Suprapubic skin (tissue), 4 donors: Measurements from ENCODE around the gene ANKRD31. TPM values are rescaled to one million over a fixed set of nuclear protein-coding genes. Genes with fewer than 3 reads are reported as not detected.

ENCODE experiments used
- DNase-seq, 2 donors: peaks; one replicate each; pipeline ENCODE4 v3.0.0-alpha.2; 2019; ENCODE audit warnings: low spot score in 2 of 2
- H3K27ac ChIP-seq: fragments of 200-600 bp; sonication (generic); one replicate; pipeline ENCODE4 v1.5.1; 2019
- H3K27me3 ChIP-seq: fragments of 200-600 bp; sonication (generic); one replicate; pipeline ENCODE4 v1.5.1; 2019
- H3K36me3 ChIP-seq: fragments of 200-600 bp; sonication (generic); one replicate; pipeline ENCODE4 v1.5.1; 2019
- H3K4me1 ChIP-seq: fragments of 200-600 bp; sonication (generic); one replicate; pipeline ENCODE4 v1.5.1; 2019
- H3K4me3 ChIP-seq: fragments of 200-600 bp; sonication (generic); one replicate; pipeline ENCODE4 v1.5.1; 2019; ENCODE audit warnings: mild to moderate bottlenecking
- H3K9me3 ChIP-seq: fragments of 200-600 bp; sonication (generic); one replicate; pipeline ENCODE4 v1.5.1; 2019
- CTCF ChIP-seq, 2 donors: fragments of 200-600 bp in 1 of 2; fragments of 450-650 bp in 1 of 2; sonication (generic) in 1 of 2; IDR thresholded peaks; one replicate each; pipeline ENCODE4 v1.5.1; 2016 to 2019; ENCODE audit warnings: antibody characterized with exemption in 2 of 2, mild to moderate bottlenecking in 1 of 2, moderate library complexity in 1 of 2
- EP300 ChIP-seq: sonication (generic); formaldehyde crosslinking; IDR thresholded peaks from one replicate; pipeline ENCODE4 v1.6.1; 2017; ENCODE audit warnings: antibody characterized with exemption
- POLR2A ChIP-seq, 2 donors: fragments of 450-650 bp; IDR thresholded peaks; one replicate each; pipeline ENCODE4 v1.6.1; 2017; ENCODE audit warnings: antibody characterized with exemption in 2 of 2, mild to moderate bottlenecking in 2 of 2, moderate library complexity in 2 of 2
- POLR2AphosphoS5 ChIP-seq, 3 donors: sonication (generic); formaldehyde crosslinking; IDR thresholded peaks; one replicate each; pipeline ENCODE4 v1.6.1; 2017; ENCODE audit warnings: antibody characterized with exemption in 3 of 3
- WGBS: methylation state at CpG from one replicate; pipeline ENCODE4 v1.1.5; 2018; 5-methylcytosine and 5-hydroxymethylcytosine counted together
- total RNA-seq, 4 donors: library from RNA; depleted of rRNA; stranded (reverse); fragments of >200 nt; gene quantifications; one replicate each; pipeline ENCODE4 v1.1.0, GENCODE V29; 2016

Gene ANKRD31
- total RNA-seq, 4 donors from 2014 or later = 0.19 to 0.26 (median 0.21) TPM; not detected in 1

- Histone ChIP-seq H3K4me3 (no peak overlapping the region), H3K4me1 (peaks cover 19% of the 10 kb centered on the region), H3K9me3 (no peaks in the 10 kb centered on the region), H3K27ac (no peak overlapping the region), H3K36me3 (no peaks in the 10 kb centered on the region), H3K27me3 (no peaks in the 10 kb centered on the region)
- 57% methylated on average over 2 of the region's 2 CpGs for WGBS
- no peak for TF ChIP-seq EP300
- no peak for TF ChIP-seq POLR2AphosphoS5 (IDR thresholded peaks at IDR 0.05)
- no peak for TF ChIP-seq CTCF (IDR thresholded peaks at IDR 0.05)
- no peak for TF ChIP-seq POLR2A (IDR thresholded peaks at IDR 0.05)
- no peak for DNase-seq
These were observed 5.4 kb upstream of the ANKRD31 start for GRCh38 chr5:75242067-75242466.

- Histone ChIP-seq H3K27ac (no peak overlapping the region), H3K9me3 (no peaks in the 10 kb centered on the region), H3K27me3 (no peaks in the 10 kb centered on the region), H3K4me1 (peaks cover 21% of the 10 kb centered on the region), H3K36me3 (no peaks in the 10 kb centered on the region), H3K4me3 (no peak overlapping the region)
- WGBS = 65% methylated on average over 2 of the region's 2 CpGs
- no peak for TF ChIP-seq POLR2A (IDR thresholded peaks at IDR 0.05)
- no peak for TF ChIP-seq CTCF (IDR thresholded peaks at IDR 0.05)
- no peak for TF ChIP-seq EP300
- no peak for TF ChIP-seq POLR2AphosphoS5 (IDR thresholded peaks at IDR 0.05)
- no peak for DNase-seq
These were observed 3.0 kb upstream of the ANKRD31 start for GRCh38 chr5:75239681-75240080.

GRCh38 chr5:75235711-75236110, 967 bp downstream of the ANKRD31 start:
- DNase-seq = no peak
- H3K36me3 ChIP-seq = no peaks in the 10 kb centered on the region
- peaks cover 7% of the 10 kb centered on the region for H3K4me1 ChIP-seq
- no peak for TF ChIP-seq POLR2AphosphoS5 (IDR thresholded peaks at IDR 0.05)
- TF ChIP-seq EP300 = no peak
- TF ChIP-seq POLR2A (IDR thresholded peaks at IDR 0.05) = no peak
- no peak for TF ChIP-seq CTCF (IDR thresholded peaks at IDR 0.05)
- H3K27me3 ChIP-seq = no peaks in the 10 kb centered on the region
- no peaks in the 10 kb centered on the region for H3K9me3 ChIP-seq
- H3K4me3 ChIP-seq = no peak overlapping the region
- WGBS = 89% methylated on average over 4 of the region's 4 CpGs
- H3K27ac ChIP-seq = no peak overlapping the region

GRCh38 chr5:75234251-75234650, 2.4 kb downstream of the ANKRD31 start:
- Histone ChIP-seq H3K27me3 (no peaks in the 10 kb centered on the region), H3K4me3 (no peak overlapping the region), H3K36me3 (no peaks in the 10 kb centered on the region), H3K9me3 (no peaks in the 10 kb centered on the region), H3K27ac (no peak overlapping the region), H3K4me1 (peaks cover 7% of the 10 kb centered on the region)
- no peak for DNase-seq
- no peak for TF ChIP-seq CTCF (IDR thresholded peaks at IDR 0.05)
- no peak for TF ChIP-seq POLR2A (IDR thresholded peaks at IDR 0.05)
- no peak for TF ChIP-seq EP300
- no peak for TF ChIP-seq POLR2AphosphoS5 (IDR thresholded peaks at IDR 0.05)

GRCh38 chr5:75226916-75227315, 9.8 kb downstream of the ANKRD31 start:
- no peak for DNase-seq
- no peaks in the 10 kb centered on the region for H3K36me3 ChIP-seq
- H3K27ac ChIP-seq = no peak overlapping the region
- H3K4me1 ChIP-seq = no peaks in the 10 kb centered on the region
- TF ChIP-seq POLR2AphosphoS5 (IDR thresholded peaks at IDR 0.05) = no peak
- no peak for TF ChIP-seq EP300
- no peak for TF ChIP-seq POLR2A (IDR thresholded peaks at IDR 0.05)
- no peak for TF ChIP-seq CTCF (IDR thresholded peaks at IDR 0.05)
- H3K4me3 ChIP-seq = no peak overlapping the region
- no peaks in the 10 kb centered on the region for H3K27me3 ChIP-seq
- 91% methylated on average over 2 of the region's 2 CpGs for WGBS
- H3K9me3 ChIP-seq = no peaks in the 10 kb centered on the region
